ENCODE measurements around the gene KCNQ4. TPM values are rescaled to one million over a fixed set of nuclear protein-coding genes. Genes with fewer than 3 reads are reported as not detected.

Gene KCNQ4
- total and polyA plus RNA-seq, 2 of the 4 experiments (the other 2 are of a cell fraction) = 0.07 TPM; not detected in 1

GRCh38 chr1:40796939-40797667 is 13.5 kb downstream of the KCNQ4 start:
- Histone ChIP-seq H3K36me3 (ENCODE audit: control insufficient read depth, insufficient read depth, low read length) (no peaks in the 10 kb centered on the region), H3K9me1 (ENCODE audit: insufficient read depth, low read length) (no peaks in the 10 kb centered on the region), H3K9ac (ENCODE audit: low read depth, low read length) (no peak overlapping the region), H3K4me3 (ENCODE audit: insufficient read depth, low read depth, low read length) (no peak overlapping the region), H3K4me2 (ENCODE audit: low read depth, low read length) (no peak overlapping the region), H4K20me1 (ENCODE audit: insufficient read depth, low read length) (no peaks in the 10 kb centered on the region), H2AFZ (replicated peaks; ENCODE audit: low read length, poor library complexity) (peak overlapping the region; percentile 57), H4K91ac (ENCODE audit: insufficient read depth, low read depth, low read length) (no peak overlapping the region), H3K4me1 (ENCODE audit: control insufficient read depth, insufficient read depth, low read length) (peaks cover 7% of the 10 kb centered on the region), H4K5ac (ENCODE audit: low read depth, low read length) (no peak overlapping the region), H3K23ac (ENCODE audit: low read depth, low read length) (no peak overlapping the region), H3K27me3 (ENCODE audit: control insufficient read depth, insufficient read depth, low read length) (peaks cover 41% of the 10 kb centered on the region), H3K9me3 (ENCODE audit: control insufficient read depth, insufficient read depth, low read length) (no peaks in the 10 kb centered on the region), H2BK15ac (ENCODE audit: low read depth, low read length) (no peak overlapping the region), H3K27ac (ENCODE audit: insufficient read depth, low read length) (no peak overlapping the region), H2BK120ac (ENCODE audit: low read depth, low read length) (no peak overlapping the region), H3K79me1 (ENCODE audit: low read depth in 1 of 2, low read length in 2 of 2) (no peaks in the 10 kb centered on the region), H3K56ac (ENCODE audit: extremely low read depth, insufficient read depth, low read length) (no peak overlapping the region), H3K14ac (replicated peaks; ENCODE audit: low read depth, low read length) (no peak overlapping the region), H4K8ac (ENCODE audit: low read depth in 2 of 2, low read length in 2 of 2) (no peak overlapping the region), H2AK5ac (ENCODE audit: low read depth, low read length) (no peak overlapping the region; the same call in 1 of the 2 replicates), H2BK5ac (ENCODE audit: low read depth, low read length, poor library complexity, severe bottlenecking) (no peak overlapping the region), H2AK9ac (replicated peaks; ENCODE audit: low read depth, low read length, poor library complexity) (no peak overlapping the region), H3K18ac (ENCODE audit: low read depth, low read length) (no peak overlapping the region), H3K4ac (ENCODE audit: low read depth, low read length) (no peak overlapping the region), H2BK20ac (ENCODE audit: low read depth, low read length) (no peak overlapping the region)
- intact Hi-C loops (cut with micrococcal nuclease) = no loop called here
- DNase-seq (no peak), ATAC-seq (ENCODE audit: low read depth) (peak; percentile 33)
- no peak for TF ChIP-seq CHD1 (IDR thresholded peaks at IDR 0.05; ENCODE audit: low read depth, low read length)
- no peak for TF ChIP-seq CEBPB (IDR thresholded peaks at IDR 0.05; ENCODE audit: low read depth, low read length)
- no peak for TF ChIP-seq USF2 (IDR thresholded peaks at IDR 0.05; ENCODE audit: low read depth, low read length)
- no peak for TF ChIP-seq NFE2L2 (IDR thresholded peaks at IDR 0.05; ENCODE audit: low read depth, low read length)
- no peak for TF ChIP-seq BHLHE40 (IDR thresholded peaks at IDR 0.05; ENCODE audit: low read depth, low read length)
- in situ Hi-C loops (cut with MboI; ENCODE audit: low sequenced_read_pairs) = no loop called here
- 96% methylated on average over 3 of the region's 9 CpGs; no CpG with 5 or more reads in 1 of the 2 experiments for WGBS, 2 experiments (ENCODE audit: extremely low coverage in 2 of 2, insufficient read length in 1 of 2)
- POLR2A ChIA-PET (ENCODE audit: unreplicated experiment) = no interaction called here
- no TSS peak for BruUV-seq (replicated peaks)
- dilution Hi-C loops (cut with HindIII; ENCODE audit: low sequenced_read_pairs, unreplicated experiment) = no loop called here
- CTCF ChIA-PET = no interaction called here

All from IMR-90 (cell line).